ENCODE data around the gene ZNF57. TPM values are rescaled to one million over a fixed set of nuclear protein-coding genes. Genes with fewer than 3 reads are reported as not detected.

ZNF57 gene
- total RNA-seq, 1 donor from 2014 or later: 5.3 TPM

DNA sequence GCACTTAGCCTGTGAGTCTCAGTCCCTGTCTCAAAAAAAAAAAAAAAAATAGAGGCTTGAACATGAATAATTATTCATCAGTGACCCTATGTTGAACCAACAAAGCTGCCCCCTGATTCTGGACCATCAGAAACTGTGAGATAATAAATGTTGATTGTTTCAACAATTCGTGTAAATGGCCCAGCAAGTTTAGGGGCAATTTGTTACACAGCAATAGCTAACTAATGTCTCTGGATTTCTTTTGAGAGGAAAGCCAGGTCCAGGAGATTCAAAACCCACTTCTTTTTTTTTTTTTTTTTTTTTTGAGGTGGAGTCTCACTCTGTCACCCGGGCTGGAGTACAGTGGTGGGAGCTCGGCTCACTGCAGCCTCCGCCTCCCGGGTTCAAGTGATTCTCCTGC lies 64.1 kb downstream of the ZNF57 start:
- no peaks in the 10 kb centered on the region for H3K9me3 Mint-ChIP-seq
- ATAC-seq (ENCODE audit: low read depth) (no peak), DNase-seq (no peak)
- TF ChIP-seq, protein P1, sequence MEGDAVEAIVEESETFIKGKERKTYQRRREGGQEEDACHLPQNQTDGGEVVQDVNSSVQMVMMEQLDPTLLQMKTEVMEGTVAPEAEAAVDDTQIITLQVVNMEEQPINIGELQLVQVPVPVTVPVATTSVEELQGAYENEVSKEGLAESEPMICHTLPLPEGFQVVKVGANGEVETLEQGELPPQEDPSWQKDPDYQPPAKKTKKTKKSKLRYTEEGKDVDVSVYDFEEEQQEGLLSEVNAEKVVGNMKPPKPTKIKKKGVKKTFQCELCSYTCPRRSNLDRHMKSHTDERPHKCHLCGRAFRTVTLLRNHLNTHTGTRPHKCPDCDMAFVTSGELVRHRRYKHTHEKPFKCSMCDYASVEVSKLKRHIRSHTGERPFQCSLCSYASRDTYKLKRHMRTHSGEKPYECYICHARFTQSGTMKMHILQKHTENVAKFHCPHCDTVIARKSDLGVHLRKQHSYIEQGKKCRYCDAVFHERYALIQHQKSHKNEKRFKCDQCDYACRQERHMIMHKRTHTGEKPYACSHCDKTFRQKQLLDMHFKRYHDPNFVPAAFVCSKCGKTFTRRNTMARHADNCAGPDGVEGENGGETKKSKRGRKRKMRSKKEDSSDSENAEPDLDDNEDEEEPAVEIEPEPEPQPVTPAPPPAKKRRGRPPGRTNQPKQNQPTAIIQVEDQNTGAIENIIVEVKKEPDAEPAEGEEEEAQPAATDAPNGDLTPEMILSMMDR (IDR thresholded peaks at IDR 0.05): no peak
- no peaks in the 10 kb centered on the region for H3K27me3 Mint-ChIP-seq
- ChIA-PET CTCF (interaction anchor here (1.0 to 3.7 kb wide), 5 partner anchors 13 to 164 kb away, joined by 3 to 18 read pairs (median 4); no protein-coding TSS in a partner anchor), POLR2A (interaction anchor here (0.6 to 1.1 kb wide), 7 partner anchors 13 to 405 kb away, joined by 3 to 7 read pairs (median 5); no protein-coding TSS in a partner anchor)
- intact Hi-C loops (cut with micrococcal nuclease): no loop called here
- peaks cover 42% of the 10 kb centered on the region for H3K4me1 Mint-ChIP-seq
- no peak overlapping the region for H3K4me3 Mint-ChIP-seq
- H3K36me3 Mint-ChIP-seq (ENCODE audit: low read depth): no peaks in the 10 kb centered on the region
- no peak overlapping the region for H3K27ac Mint-ChIP-seq

DNA sequence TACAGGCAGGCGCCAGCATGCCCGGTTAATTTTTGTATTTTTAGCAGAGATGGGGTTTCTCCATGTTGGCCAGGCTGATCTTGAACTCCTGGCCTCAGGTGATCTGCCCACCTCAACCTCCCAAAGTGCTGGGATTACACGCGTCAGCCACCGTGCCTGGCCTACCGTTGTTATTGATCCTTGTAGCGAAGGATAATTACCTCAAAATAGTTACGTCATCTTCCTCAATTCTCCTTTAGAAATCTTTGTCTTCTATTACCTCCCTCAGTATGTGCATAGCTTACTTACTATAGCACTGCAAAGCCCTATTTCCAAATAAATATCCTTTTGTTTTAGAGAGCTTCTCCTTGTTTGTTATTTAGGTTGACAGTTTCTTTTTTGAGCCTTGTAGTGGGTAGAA lies 67.2 kb downstream of the ZNF57 start:
- intact Hi-C loops (cut with micrococcal nuclease): no loop called here
- H3K9me3 Mint-ChIP-seq: no peaks in the 10 kb centered on the region
- ATAC-seq (ENCODE audit: low read depth): no peak
- H3K27ac Mint-ChIP-seq: no peak overlapping the region
- TF ChIP-seq, protein P1 (IDR thresholded peaks at IDR 0.05): no peak
- no peak overlapping the region for H3K4me3 Mint-ChIP-seq
- peaks cover 44% of the 10 kb centered on the region for H3K4me1 Mint-ChIP-seq
- ChIA-PET POLR2A (interaction anchor here (0.5 to 1.2 kb wide), 3 partner anchors 17 to 468 kb away, joined by 3 to 6 read pairs (median 3); no protein-coding TSS in a partner anchor), CTCF (no interaction called here)
- peaks cover 2% of the 10 kb centered on the region for H3K27me3 Mint-ChIP-seq
- DNase-seq: no peak
- H3K36me3 Mint-ChIP-seq (ENCODE audit: low read depth): no peaks in the 10 kb centered on the region

Other genes with a start within 250 kb of the ZNF57 start
- 34.8 and 35.4 TPM in 2 replicates for gene GNG7, start 198.2 kb upstream of the ZNF57 start, total RNA-seq
- gene DIRAS1, start 179.6 kb upstream of the ZNF57 start, total RNA-seq: 6.4 and 7.7 TPM in 2 replicates
- gene SLC39A3, start 160.9 kb upstream of the ZNF57 start, total RNA-seq: 33.8 and 34.3 TPM in 2 replicates
- 45.6 and 47.3 TPM in 2 replicates for gene SGTA, start 117.7 kb upstream of the ZNF57 start, total RNA-seq
- 101 and 104 TPM in 2 replicates for gene THOP1, start 115.4 kb upstream of the ZNF57 start, total RNA-seq
- gene ZNF554, start 81.1 kb upstream of the ZNF57 start, total RNA-seq: 2.7 and 3.1 TPM in 2 replicates
- gene ZNF555, start 59.5 kb upstream of the ZNF57 start, total RNA-seq: 7.4 and 8.4 TPM in 2 replicates
- gene ZNF556, start 33.6 kb upstream of the ZNF57 start, total RNA-seq: not detected in 2 replicates
- 5.2 and 6.7 TPM in 2 replicates for gene ZNF77, start 44.0 kb downstream of the ZNF57 start, total RNA-seq
- 0.42 and 0.93 TPM in 2 replicates for gene TLE6, start 76.6 kb downstream of the ZNF57 start, total RNA-seq
- 0.58 and 0.66 TPM in 2 replicates for gene TLE2, start 128.4 kb downstream of the ZNF57 start, total RNA-seq
- gene TLE5, start 161.6 kb downstream of the ZNF57 start, total RNA-seq: 323 TPM in 2 replicates
- 3.1 and 3.9 TPM in 2 replicates for gene GNA11, start 193.4 kb downstream of the ZNF57 start, total RNA-seq
- gene GNA15, start 235.1 kb downstream of the ZNF57 start, total RNA-seq: 0.80 and 1.3 TPM in 2 replicates